Testis (tissue), 3 donors: ENCODE measurements around the gene CPNE4. TPM values are rescaled to one million over a fixed set of nuclear protein-coding genes. Genes with fewer than 3 reads are reported as not detected.

Source experiments
- DNase-seq: peaks from one replicate; pipeline ENCODE4 v3.0.0-alpha.2; 2019
- H3K27ac ChIP-seq, 2 donors: fragments of 200-600 bp; sonication (generic); one replicate each; pipeline ENCODE4 v1.5.1; 2019
- H3K27me3 ChIP-seq: fragments of 200-600 bp; sonication (generic); one replicate; pipeline ENCODE4 v1.5.1; 2019
- H3K36me3 ChIP-seq: fragments of 200-600 bp; sonication (generic); one replicate; pipeline ENCODE4 v1.5.1; 2017; ENCODE audit warnings: low read depth; ENCODE audit errors: missing control alignments
- H3K4me1 ChIP-seq: fragments of 200-600 bp; sonication (generic); one replicate; pipeline ENCODE4 v1.5.1; 2019
- H3K4me3 ChIP-seq, 2 donors: fragments of 200-600 bp; sonication (generic); one replicate each; pipeline ENCODE4 v1.5.1; 2017 to 2019
- H3K9me3 ChIP-seq: fragments of 200-600 bp; sonication (generic); one replicate; pipeline ENCODE4 v1.5.1; 2017
- CTCF ChIP-seq, 3 experiments: fragments of 450-650 bp in 2 of 3; fragments of 200-600 bp in 1 of 3; sonication (generic) in 1 of 3; IDR thresholded peaks; one replicate each; pipeline ENCODE4 v1.5.1; 2016 to 2019; ENCODE audit warnings: antibody characterized with exemption in 3 of 3, mild to moderate bottlenecking in 2 of 3, moderate library complexity in 1 of 3
- POLR2A ChIP-seq: fragments of 450-650 bp; IDR thresholded peaks from one replicate; pipeline ENCODE4 v1.6.1; 2017; ENCODE audit warnings: antibody characterized with exemption, mild to moderate bottlenecking, moderate library complexity
- WGBS, 2 donors: methylation state at CpG; one replicate each; pipeline ENCODE4 v1.1.5; 2018; 5-methylcytosine and 5-hydroxymethylcytosine counted together
- intact Hi-C: fragments of 100-400 bp; cut with DNase I; formaldehyde crosslinking; loops from one replicate; pipeline ENCODE4 v1.15.1; 2023; ENCODE audit warnings: low total_unique reads
- polyA plus RNA-seq: library from polyadenylated mRNA; stranded (reverse); fragments of 350-450 nt; fragmentation: Illumina TruSeq; extraction: RNeasy Lipid Tissue Mini Kit (QIAGEN cat#74804); gene quantifications from one replicate; pipeline ENCODE4 v1.2.3, GENCODE V29; 2014; ENCODE audit warnings: low read depth, low replicate concordance; ENCODE audit not compliant: insufficient read depth
- total RNA-seq, 2 donors: library from RNA; depleted of rRNA; stranded (reverse); fragments of >200 nt; gene quantifications; one replicate each; pipeline ENCODE4 v1.2.3, GENCODE V29; 2016

Gene CPNE4
- total and polyA plus RNA-seq, 3 donors from 2014 or later: 2.4 to 8.4 (median 4.5) TPM

DNA sequence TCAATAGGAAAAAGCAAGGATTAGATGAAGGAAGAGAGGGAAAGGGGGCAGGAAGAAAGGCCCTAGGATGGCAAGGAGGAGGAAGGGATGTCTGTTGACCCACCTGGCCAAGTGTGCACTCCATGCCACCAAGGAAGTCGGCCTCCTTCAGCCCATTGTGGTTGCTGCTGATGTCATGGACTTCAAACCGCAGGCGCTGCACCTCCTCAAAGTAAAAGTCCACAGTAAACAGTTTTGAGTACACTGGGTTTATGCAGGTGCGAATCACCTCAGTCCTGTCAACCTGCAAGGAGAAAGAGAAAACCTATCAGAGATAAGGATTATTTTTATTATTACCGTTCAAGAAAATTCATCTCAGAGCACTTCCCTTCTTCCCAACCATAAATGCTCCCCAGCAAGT, 311.5 kb downstream of the CPNE4 start:
- TF ChIP-seq CTCF (IDR thresholded peaks at IDR 0.05) (no peak), POLR2A (no peak)
- Histone ChIP-seq H3K4me1 (no peaks in the 10 kb centered on the region), H3K27me3 (no peaks in the 10 kb centered on the region), H3K9me3 (no peaks in the 10 kb centered on the region), H3K27ac (no peak overlapping the region), H3K4me3 (no peak overlapping the region), H3K36me3 (no peaks in the 10 kb centered on the region)
- 84 to 93% methylated on average over 5 of the region's 5 CpGs for WGBS, 2 donors
- intact Hi-C loops: no loop called here
- no peak for DNase-seq

GRCh38 chr3:131717493-131717892, 317.3 kb downstream of the CPNE4 start:
- Histone ChIP-seq H3K27ac (no peak overlapping the region), H3K27me3 (no peaks in the 10 kb centered on the region), H3K9me3 (no peaks in the 10 kb centered on the region), H3K4me3 (no peak overlapping the region), H3K4me1 (no peaks in the 10 kb centered on the region), H3K36me3 (no peaks in the 10 kb centered on the region)
- TF ChIP-seq POLR2A: no peak
- TF ChIP-seq CTCF (IDR thresholded peaks at IDR 0.05): no peak
- DNase-seq: no peak
- WGBS, 2 donors: 62 to 68% methylated on average over 7 of the region's 7 CpGs
- intact Hi-C loops: no loop called here

DNA sequence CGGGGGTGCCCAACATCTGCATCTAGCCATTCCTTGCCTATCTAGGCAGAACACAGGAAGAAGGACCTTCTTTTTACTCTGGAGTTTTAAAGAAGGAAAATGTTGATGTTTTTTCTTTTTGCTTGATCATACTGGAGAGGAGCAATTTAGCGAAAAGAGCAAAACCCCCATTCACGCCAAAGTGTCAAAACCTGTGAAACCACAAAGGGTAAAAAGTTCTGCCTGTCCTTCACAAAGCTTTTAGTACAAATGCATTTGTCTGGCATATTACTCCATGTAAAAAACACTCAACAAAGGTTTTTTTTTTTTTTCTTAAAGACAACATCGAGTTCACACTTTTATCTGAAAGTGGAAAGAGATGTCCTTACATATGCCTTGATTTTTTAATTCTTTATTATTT, 317.9 kb downstream of the CPNE4 start:
- Histone ChIP-seq H3K4me1 (no peaks in the 10 kb centered on the region), H3K36me3 (no peaks in the 10 kb centered on the region), H3K4me3 (no peak overlapping the region), H3K27me3 (no peaks in the 10 kb centered on the region), H3K9me3 (no peaks in the 10 kb centered on the region), H3K27ac (no peak overlapping the region)
- intact Hi-C loops: no loop called here
- TF ChIP-seq POLR2A: no peak
- TF ChIP-seq CTCF (IDR thresholded peaks at IDR 0.05): no peak
- DNase-seq: no peak
- 75 to 76% methylated on average over 4 of the region's 4 CpGs for WGBS, 2 donors

DNA sequence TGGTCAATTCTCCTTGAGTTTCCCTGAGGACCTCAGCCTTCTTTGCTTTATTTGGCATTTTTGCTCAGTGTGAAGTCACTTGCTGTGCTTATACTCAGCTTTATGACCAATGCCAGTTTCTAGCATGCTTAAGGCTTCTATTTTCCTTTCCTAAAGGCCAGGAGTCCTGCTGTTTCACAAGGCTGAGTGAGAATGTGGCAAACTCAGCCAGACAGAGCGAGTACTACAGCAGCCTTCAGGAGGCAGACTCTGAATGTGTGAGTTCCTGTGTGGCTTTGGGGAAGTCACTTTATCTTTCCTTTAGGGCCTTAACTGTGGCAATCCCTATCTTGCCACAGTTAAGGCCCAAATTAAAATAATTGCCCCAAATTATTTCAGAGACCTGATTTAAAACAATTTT, 318.8 kb downstream of the CPNE4 start:
- no peak for TF ChIP-seq CTCF (IDR thresholded peaks at IDR 0.05)
- TF ChIP-seq POLR2A: no peak
- Histone ChIP-seq H3K27ac (no peak overlapping the region), H3K9me3 (no peaks in the 10 kb centered on the region), H3K4me1 (no peaks in the 10 kb centered on the region), H3K27me3 (no peaks in the 10 kb centered on the region), H3K4me3 (no peak overlapping the region), H3K36me3 (no peaks in the 10 kb centered on the region)
- 86 to 92% methylated on average over 1 of the region's 1 CpG for WGBS, 2 donors
- intact Hi-C loops: no loop called here
- no peak for DNase-seq

DNA sequence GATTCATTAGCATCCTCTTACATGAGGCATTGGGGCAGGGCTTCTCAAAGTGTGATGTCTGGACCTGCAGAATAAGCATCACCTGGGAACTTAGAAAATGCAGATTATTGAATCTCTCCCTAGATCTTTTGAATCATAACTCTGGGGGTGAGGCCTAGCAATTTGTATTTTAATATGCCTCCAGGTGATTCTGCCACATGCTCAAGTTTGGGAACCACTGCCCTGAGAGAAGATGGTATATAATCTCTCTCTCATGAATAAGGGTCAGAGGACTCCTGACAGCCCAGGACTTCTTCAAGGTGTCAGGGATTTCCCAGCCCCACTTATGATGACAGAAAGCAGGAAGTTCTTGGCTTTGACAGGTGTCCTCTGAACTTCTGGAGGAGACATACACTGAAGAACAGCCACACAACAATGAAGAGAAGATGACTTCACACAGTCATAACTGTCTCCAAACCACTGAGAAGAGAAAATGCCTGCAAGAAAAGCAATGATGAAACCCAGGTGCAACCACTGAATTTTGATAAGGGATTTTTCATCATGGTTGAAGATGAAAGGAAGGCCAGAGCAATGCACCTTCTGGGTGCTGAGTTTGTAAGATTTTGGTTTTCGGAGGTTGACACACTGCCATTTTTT, 320.1 kb downstream of the CPNE4 start:
- no peaks in the 10 kb centered on the region for H3K27me3 ChIP-seq
- no peak overlapping the region for H3K27ac ChIP-seq
- TF ChIP-seq CTCF (IDR thresholded peaks at IDR 0.05) (no peak), POLR2A (no peak)
- H3K36me3 ChIP-seq: no peaks in the 10 kb centered on the region
- no peak for DNase-seq
- H3K4me1 ChIP-seq: no peaks in the 10 kb centered on the region
- intact Hi-C loops: no loop called here
- 96 to 97% methylated on average over 1 of the region's 1 CpG for WGBS, 2 donors
- H3K9me3 ChIP-seq: no peaks in the 10 kb centered on the region
- H3K4me3 ChIP-seq: no peak overlapping the region
